Calu3 (cell line): ENCODE data around the gene TBRG4. TPM values are rescaled to one million over a fixed set of nuclear protein-coding genes. Genes with fewer than 3 reads are reported as not detected.
A peak's percentile ranks its signal among the peaks of the same experiment; 100 is the strongest.

Experiments used
- BruUV-seq: library from RNA; stranded (reverse); fragments of 400-500 nt; replicated peaks from 2 replicates; lab custom pipeline; 2021; lab: Mats Ljungman, UMichigan
- CTCF ChIA-PET: fragments of 300-600 bp; sonication (Branson Sonifier 250); formaldehyde crosslinking; loops from one replicate; lab custom pipeline; 2022; ENCODE audit warnings: antibody characterized with exemption; lab: Charles Lee
- DNase-seq: peaks from one replicate; pipeline ENCODE4 v3.0.0; 2022
- H3K27ac Mint-ChIP-seq: one replicate; pipeline ENCODE4 v1.8.0; 2022; ENCODE audit warnings: mixed read lengths; ENCODE audit not compliant: unreplicated experiment
- H3K27me3 Mint-ChIP-seq: one replicate; pipeline ENCODE4 v1.8.0; 2022; ENCODE audit warnings: mixed read lengths; ENCODE audit not compliant: unreplicated experiment
- H3K36me3 Mint-ChIP-seq: one replicate; pipeline ENCODE4 v1.8.0; 2022; ENCODE audit warnings: mild to moderate bottlenecking, moderate library complexity, mixed read lengths; ENCODE audit not compliant: insufficient read depth, unreplicated experiment
- H3K4me1 Mint-ChIP-seq: one replicate; pipeline ENCODE4 v1.8.0; 2022; ENCODE audit warnings: mild to moderate bottlenecking, low read depth, mixed read lengths; ENCODE audit not compliant: unreplicated experiment
- H3K4me3 Mint-ChIP-seq: one replicate; pipeline ENCODE4 v1.8.0; 2022; ENCODE audit warnings: mild to moderate bottlenecking, low read depth, moderate library complexity, mixed read lengths; ENCODE audit not compliant: unreplicated experiment
- H3K9me3 Mint-ChIP-seq: one replicate; pipeline ENCODE4 v1.8.0; 2022; ENCODE audit warnings: low read depth, mixed read lengths; ENCODE audit not compliant: unreplicated experiment
- intact Hi-C: fragments of 100-400 bp; cut with micrococcal nuclease; formaldehyde crosslinking; loops from one replicate; pipeline ENCODE4 v1.10.0; 2022; ENCODE audit not compliant: unreplicated experiment
- total RNA-seq: library from RNA; stranded (reverse); gene quantifications from 2 replicates; pipeline ENCODE4 v1.2.3, GENCODE V29; 2022
- TF ChIP-seq, protein P1 (sequence below): fragments of 200-600 bp; IDR thresholded peaks from one replicate; pipeline ENCODE4 v1.8.0; 2022; ENCODE audit warnings: antibody characterized with exemption; ENCODE audit not compliant: unreplicated experiment

TBRG4 gene
- total RNA-seq, 1 experiment from 2014 or later: 191 TPM

DNA sequence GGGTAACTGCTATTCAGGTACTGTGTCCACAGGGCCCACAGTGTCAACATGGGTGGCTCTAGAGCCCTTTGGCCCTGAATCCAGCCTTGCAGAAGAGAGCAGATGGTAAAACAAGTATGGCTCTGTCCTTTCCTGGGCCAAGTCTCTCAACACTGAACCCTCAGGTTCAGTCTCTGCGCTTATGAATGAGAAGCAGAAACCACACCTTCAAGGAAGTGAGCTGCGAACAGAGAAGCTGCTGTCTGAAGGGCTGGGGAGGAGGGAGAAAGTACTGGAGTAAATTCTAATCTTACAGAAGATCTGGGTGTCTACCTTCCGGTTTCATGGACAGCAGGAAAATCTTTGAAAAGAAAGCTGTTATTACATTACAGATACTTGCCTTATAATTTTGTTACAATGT is 4.1 kb downstream of the TBRG4 start:
- Mint-ChIP-seq H3K4me3 (peak overlapping the region; percentile 32), H3K9me3 (no peaks in the 10 kb centered on the region), H3K36me3 (peaks cover 79% of the 10 kb centered on the region), H3K27me3 (no peaks in the 10 kb centered on the region), H3K27ac (no peak overlapping the region), H3K4me1 (peaks cover 31% of the 10 kb centered on the region)
- intact Hi-C loops: no loop called here
- no TSS peak for BruUV-seq
- CTCF ChIA-PET: no interaction called here
- DNase-seq: no peak
- TF ChIP-seq, protein P1, sequence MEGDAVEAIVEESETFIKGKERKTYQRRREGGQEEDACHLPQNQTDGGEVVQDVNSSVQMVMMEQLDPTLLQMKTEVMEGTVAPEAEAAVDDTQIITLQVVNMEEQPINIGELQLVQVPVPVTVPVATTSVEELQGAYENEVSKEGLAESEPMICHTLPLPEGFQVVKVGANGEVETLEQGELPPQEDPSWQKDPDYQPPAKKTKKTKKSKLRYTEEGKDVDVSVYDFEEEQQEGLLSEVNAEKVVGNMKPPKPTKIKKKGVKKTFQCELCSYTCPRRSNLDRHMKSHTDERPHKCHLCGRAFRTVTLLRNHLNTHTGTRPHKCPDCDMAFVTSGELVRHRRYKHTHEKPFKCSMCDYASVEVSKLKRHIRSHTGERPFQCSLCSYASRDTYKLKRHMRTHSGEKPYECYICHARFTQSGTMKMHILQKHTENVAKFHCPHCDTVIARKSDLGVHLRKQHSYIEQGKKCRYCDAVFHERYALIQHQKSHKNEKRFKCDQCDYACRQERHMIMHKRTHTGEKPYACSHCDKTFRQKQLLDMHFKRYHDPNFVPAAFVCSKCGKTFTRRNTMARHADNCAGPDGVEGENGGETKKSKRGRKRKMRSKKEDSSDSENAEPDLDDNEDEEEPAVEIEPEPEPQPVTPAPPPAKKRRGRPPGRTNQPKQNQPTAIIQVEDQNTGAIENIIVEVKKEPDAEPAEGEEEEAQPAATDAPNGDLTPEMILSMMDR: no peak

DNA sequence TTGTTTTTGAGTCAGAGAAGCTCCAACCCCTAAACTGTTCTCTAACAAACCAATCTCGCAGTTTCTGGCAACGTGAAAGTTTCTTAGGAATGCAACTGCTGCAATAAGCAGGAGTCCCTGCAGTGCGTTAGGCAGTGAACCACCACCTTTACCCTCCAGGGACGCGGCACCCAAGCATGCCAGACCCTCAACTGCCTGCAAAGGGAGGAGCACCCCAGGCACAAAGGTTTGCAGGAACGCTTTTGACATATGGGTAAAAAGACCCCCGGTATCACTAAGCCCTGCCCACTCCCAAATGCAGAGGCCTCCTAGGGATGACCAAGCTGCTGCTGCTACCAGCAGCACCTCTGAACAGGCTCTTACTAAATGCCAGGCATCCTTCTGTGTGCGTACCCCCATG is 4.7 kb downstream of the TBRG4 start:
- TF ChIP-seq, protein P1: no peak
- Mint-ChIP-seq H3K4me3 (no peak overlapping the region), H3K27me3 (no peaks in the 10 kb centered on the region), H3K4me1 (peaks cover 31% of the 10 kb centered on the region), H3K9me3 (no peaks in the 10 kb centered on the region), H3K36me3 (peaks cover 76% of the 10 kb centered on the region), H3K27ac (no peak overlapping the region)
- no peak for DNase-seq
- intact Hi-C loops: no loop called here
- BruUV-seq: no TSS peak
- CTCF ChIA-PET: no interaction called here

DNA sequence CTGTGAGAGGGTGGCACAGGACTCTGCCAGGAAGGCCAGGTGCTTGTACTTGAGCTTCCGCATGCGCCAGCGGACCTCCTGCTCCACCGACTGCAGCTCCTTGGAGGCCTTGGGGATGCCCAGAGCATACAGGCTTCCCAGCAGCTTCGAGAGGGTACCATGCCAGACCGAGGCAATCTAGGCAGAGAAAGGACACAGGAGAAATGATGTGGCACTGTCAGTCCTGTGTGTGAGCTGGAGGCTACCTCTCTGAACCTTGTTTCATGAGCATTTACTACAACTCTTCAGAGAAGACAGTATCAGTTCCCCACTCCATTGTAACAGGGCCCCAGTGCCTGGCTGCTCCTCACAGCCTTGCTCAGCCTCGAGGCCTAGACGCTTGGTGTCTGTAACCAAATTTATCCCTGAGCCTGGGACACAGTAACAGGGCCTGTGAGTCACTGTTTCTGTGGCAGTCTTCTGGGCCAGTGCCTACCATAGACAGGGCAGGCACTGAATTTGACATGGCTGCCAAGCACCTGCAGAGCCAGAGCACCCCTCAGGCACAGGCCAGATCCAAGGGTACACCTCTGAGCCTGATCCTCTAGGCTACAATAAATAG is 5.8 kb downstream of the TBRG4 start:
- intact Hi-C loops: no loop called here
- H3K4me3 Mint-ChIP-seq: no peak overlapping the region
- TF ChIP-seq, protein P1: no peak
- no peak for DNase-seq
- no peak overlapping the region for H3K27ac Mint-ChIP-seq
- H3K36me3 Mint-ChIP-seq: peaks cover 74% of the 10 kb centered on the region
- no peaks in the 10 kb centered on the region for H3K27me3 Mint-ChIP-seq
- no TSS peak for BruUV-seq
- CTCF ChIA-PET: no interaction called here
- H3K4me1 Mint-ChIP-seq: peaks cover 31% of the 10 kb centered on the region
- H3K9me3 Mint-ChIP-seq: no peaks in the 10 kb centered on the region

DNA sequence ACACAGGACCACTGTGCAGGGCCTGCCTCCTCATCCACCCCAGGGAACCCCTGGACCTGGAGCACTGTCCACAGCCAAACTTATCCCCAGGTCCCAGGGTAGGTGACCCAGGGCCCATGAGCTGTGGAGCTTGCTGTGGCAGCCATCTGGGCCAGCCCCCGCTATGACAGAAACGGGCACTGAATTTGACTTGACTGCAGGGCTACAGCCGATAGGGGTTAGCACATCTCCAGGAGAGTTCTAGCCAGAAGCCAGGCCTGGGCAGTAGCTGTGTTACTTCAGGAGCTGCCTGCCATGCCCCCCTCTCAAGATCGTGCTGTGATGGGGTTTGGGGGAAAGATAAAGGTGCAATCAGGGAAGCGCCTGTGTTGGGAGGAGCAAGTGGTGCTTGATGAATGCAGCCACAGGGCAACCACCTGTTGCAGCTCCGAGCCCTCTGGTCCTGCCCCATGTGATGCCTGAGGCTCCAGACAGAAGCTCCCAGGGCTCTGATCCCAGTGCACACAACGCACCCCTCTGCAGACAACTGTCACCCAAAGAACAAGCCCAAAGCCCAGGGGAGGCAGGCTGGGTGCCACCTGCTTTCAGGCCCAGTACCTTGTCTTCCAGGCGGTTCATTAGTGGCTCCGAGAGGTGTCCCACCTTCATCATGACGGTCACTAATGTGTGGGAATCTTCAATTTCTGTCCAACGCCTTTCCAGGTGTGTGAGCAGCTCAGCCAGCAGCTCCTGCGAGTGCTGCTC is 6.5 kb downstream of the TBRG4 start:
- Mint-ChIP-seq H3K4me1 (peaks cover 25% of the 10 kb centered on the region), H3K27me3 (no peaks in the 10 kb centered on the region), H3K9me3 (no peaks in the 10 kb centered on the region), H3K27ac (no peak overlapping the region), H3K36me3 (peaks cover 72% of the 10 kb centered on the region), H3K4me3 (no peak overlapping the region)
- intact Hi-C loops: no loop called here
- no TSS peak for BruUV-seq
- no peak for DNase-seq
- TF ChIP-seq, protein P1: no peak
- CTCF ChIA-PET: no interaction called here
